A673 (cell line): Measurements from ENCODE around the gene GPNMB.

ENCODE experiments used
- CTCF ChIP-seq: fragments of 300-800, 200-600 bp; sonication (generic); conservative IDR thresholded peaks from 2 replicates; pipeline ENCODE4 v1.5.1; 2017; ENCODE audit warnings: low read depth, mild to moderate bottlenecking, antibody characterized with exemption, low read length, moderate library complexity, mixed read lengths
- EZH2 ChIP-seq: fragments of 200-600 bp; sonication (generic); IDR thresholded peaks from 2 replicates; pipeline ENCODE4 v1.6.1; 2017; ENCODE audit warnings: borderline replicate concordance, low read depth, mild to moderate bottlenecking, mixed read lengths, antibody characterized with exemption, low read length; ENCODE audit not compliant: poor library complexity, severe bottlenecking

- no peak for TF ChIP-seq CTCF
- TF ChIP-seq EZH2 = no peak
These were observed 48.8 kb downstream of the GPNMB start for GRCh38 chr7:23295401-23295697.
